GM18502 (cell line): ENCODE results near the gene RNF8.
"Not testable (repeated sequence)": the region's sequence is repeated elsewhere in the genome, so short reads cannot be mapped to it uniquely, and the experiment has no call there.

Experiments used
- ATAC-seq: cut with Tn5 transposase; IDR thresholded peaks from one replicate; pipeline ENCODE4 v1.9.1; 2021; ENCODE audit warnings: mild to moderate bottlenecking; ENCODE audit not compliant: unreplicated experiment, poor library complexity

Gene RNF8

GRCh38 chr6:37353761-37354525 lies at the start of gene RNF8:
Gene RNF8, plus strand, starts transcription at chr6:37353983. Its CDS starts 182 bp downstream, at chr6:37354165.
- ATAC-seq: peak; percentile 93

GRCh38 chr6:37304766-37305165 lies 49.0 kb upstream of the RNF8 start:
- no peak for ATAC-seq

GRCh38 chr6:37305841-37306425 lies 47.9 kb upstream of the RNF8 start:
- no peak for ATAC-seq

GRCh38 chr6:37306624-37307222 lies 47.1 kb upstream of the RNF8 start:
- ATAC-seq: no peak

GRCh38 chr6:37307484-37307883 lies 46.3 kb upstream of the RNF8 start:
- not testable (repeated sequence) for ATAC-seq

GRCh38 chr6:37308069-37308815 lies 45.5 kb upstream of the RNF8 start:
- ATAC-seq: no peak

GRCh38 chr6:37309046-37309445 lies 44.7 kb upstream of the RNF8 start:
- no peak for ATAC-seq

GRCh38 chr6:37309692-37310091 lies 44.1 kb upstream of the RNF8 start:
- no peak for ATAC-seq

GRCh38 chr6:37310966-37311365 lies 42.8 kb upstream of the RNF8 start:
- no peak for ATAC-seq

GRCh38 chr6:37311741-37312473 lies 41.9 kb upstream of the RNF8 start:
- ATAC-seq: no peak

GRCh38 chr6:37313723-37314486 lies 39.9 kb upstream of the RNF8 start:
- no peak for ATAC-seq

- ATAC-seq: no peak
These were observed 39.2 kb upstream of the RNF8 start for GRCh38 chr6:37314487-37315156.

GRCh38 chr6:37315157-37315515 lies 38.6 kb upstream of the RNF8 start:
- ATAC-seq: no peak

GRCh38 chr6:37316071-37316470 lies 37.7 kb upstream of the RNF8 start:
- no peak for ATAC-seq

- no peak for ATAC-seq
These were observed 36.3 kb upstream of the RNF8 start for GRCh38 chr6:37317312-37318038.

GRCh38 chr6:37319156-37319555 lies 34.6 kb upstream of the RNF8 start:
- no peak for ATAC-seq

GRCh38 chr6:37319856-37320480 lies 33.8 kb upstream of the RNF8 start:
- ATAC-seq: no peak

GRCh38 chr6:37320646-37321045 lies 33.1 kb upstream of the RNF8 start:
- no peak for ATAC-seq
